Measurements from ENCODE around the gene PRG3.

PRG3 gene

DNA sequence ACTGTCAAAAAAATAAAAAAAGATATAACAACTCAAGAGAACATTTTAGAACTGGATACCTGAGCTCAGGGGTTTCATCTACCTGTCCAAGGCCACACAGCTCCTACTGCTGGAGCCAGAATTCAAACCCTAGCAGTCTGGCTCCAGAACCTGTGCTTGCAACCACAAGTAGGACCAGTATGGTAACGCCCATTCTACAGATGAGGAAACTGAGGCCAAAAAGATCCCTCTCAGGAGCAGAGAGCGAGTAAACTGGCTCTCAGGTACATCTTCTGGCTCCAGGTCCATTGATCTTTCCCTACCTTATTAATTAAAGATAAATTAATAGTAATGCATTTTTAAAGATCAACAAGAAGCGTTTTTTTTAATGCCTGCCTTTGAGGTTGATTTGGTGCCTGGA is 23.6 kb downstream of the PRG3 start:
- no peak overlapping the region for H3K4ac ChIP-seq (ENCODE audit: low read depth in 1 of 2, low read length in 2 of 2)
- peaks cover 0 to 40% of the 10 kb centered on the region in 2 experiments for H3K27me3 ChIP-seq (ENCODE audit: control insufficient read depth in 1 of 2, insufficient read depth in 1 of 2, low read length in 2 of 2)
- H2BK15ac ChIP-seq (ENCODE audit: low read depth, poor library complexity, severe bottlenecking) = no peak overlapping the region
- H3K9me3 ChIP-seq (ENCODE audit: control insufficient read depth, low read length) = no peaks in the 10 kb centered on the region
- no peak overlapping the region for H4K91ac ChIP-seq (ENCODE audit: low read length)
- H3K18ac ChIP-seq (ENCODE audit: low read depth in 1 of 2, low read length in 2 of 2) = no peak overlapping the region
- no peaks in the 10 kb centered on the region for H3K79me1 ChIP-seq (replicated peaks; ENCODE audit: low read length, poor library complexity, severe bottlenecking)
- H2BK5ac ChIP-seq (ENCODE audit: low read depth, low read length, poor library complexity, severe bottlenecking) = no peak overlapping the region
- H3K36me3 ChIP-seq (ENCODE audit: control insufficient read depth in 1 of 2, insufficient read depth in 2 of 2, low read depth in 1 of 2, low read length in 2 of 2) = no peaks in the 10 kb centered on the region
- DNase-seq = no peak
- H3K4me1 ChIP-seq (ENCODE audit: control insufficient read depth, insufficient read depth, low read depth, low read length) = peaks cover 2% of the 10 kb centered on the region
- H3K14ac ChIP-seq (ENCODE audit: low read length in 2 of 2) = no peak overlapping the region
- 100% methylated on average over 2 of the region's 3 CpGs for WGBS
- H4K8ac ChIP-seq (ENCODE audit: low read length) = no peak overlapping the region
- no peak overlapping the region for H2BK12ac ChIP-seq (ENCODE audit: low read length in 2 of 2)
- H3K9ac ChIP-seq (ENCODE audit: low read length) = peak overlapping the region; percentile 87
- no peak overlapping the region for H2BK120ac ChIP-seq (ENCODE audit: low read depth, low read length)
- H2AFZ ChIP-seq (ENCODE audit: low read depth, low read length) = no peak overlapping the region
- H3K27ac ChIP-seq (ENCODE audit: low read length, poor library complexity, severe bottlenecking) = no peak overlapping the region
- no peak overlapping the region for H3K4me3 ChIP-seq (ENCODE audit: insufficient read depth in 1 of 2, low read depth in 1 of 2, low read length in 2 of 2)
- H3K23ac ChIP-seq (ENCODE audit: low read length in 2 of 2) = no peak overlapping the region
- no peak overlapping the region for H2AK5ac ChIP-seq (ENCODE audit: low read length, severe bottlenecking)
- no peak overlapping the region for H3K4me2 ChIP-seq (ENCODE audit: low read length, poor library complexity, severe bottlenecking)

DNA sequence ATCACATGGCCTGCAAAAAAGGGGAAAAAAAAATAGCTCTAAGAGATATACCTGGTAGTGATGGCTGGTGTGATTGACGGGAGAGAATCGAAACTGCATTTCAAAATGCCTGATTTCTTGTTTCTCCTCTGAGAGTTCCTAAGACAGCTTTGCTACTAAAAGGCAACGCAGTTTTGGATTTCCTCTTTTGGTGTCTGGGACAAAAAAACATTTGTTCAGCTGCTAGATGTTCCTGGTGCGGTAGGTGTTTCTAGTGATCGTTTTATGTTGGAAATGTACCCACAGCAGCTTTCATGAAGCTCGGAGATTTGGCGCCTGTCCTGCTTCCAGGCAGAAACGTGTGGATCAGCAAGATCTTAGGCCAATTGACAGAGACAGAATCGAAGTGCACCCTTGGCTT is 24.7 kb downstream of the PRG3 start:
- DNase-seq = no peak
- no peak overlapping the region for H2BK15ac ChIP-seq (ENCODE audit: low read depth, poor library complexity, severe bottlenecking)
- H3K4ac ChIP-seq (ENCODE audit: low read depth in 1 of 2, low read length in 2 of 2) = no peak overlapping the region
- no peak overlapping the region for H3K4me2 ChIP-seq (ENCODE audit: low read length, poor library complexity, severe bottlenecking)
- no peak overlapping the region for H2AFZ ChIP-seq (ENCODE audit: low read depth, low read length)
- H2AK5ac ChIP-seq (ENCODE audit: low read length, severe bottlenecking) = no peak overlapping the region
- H4K8ac ChIP-seq (ENCODE audit: low read length) = no peak overlapping the region
- H3K14ac ChIP-seq (ENCODE audit: low read length in 2 of 2) = no peak overlapping the region
- H3K4me3 ChIP-seq (ENCODE audit: insufficient read depth in 1 of 2, low read depth in 1 of 2, low read length in 2 of 2) = no peak overlapping the region
- H3K4me1 ChIP-seq (ENCODE audit: control insufficient read depth, insufficient read depth, low read depth, low read length) = peaks cover 2% of the 10 kb centered on the region
- H2BK120ac ChIP-seq (ENCODE audit: low read depth, low read length) = no peak overlapping the region
- H3K27ac ChIP-seq (ENCODE audit: low read length, poor library complexity, severe bottlenecking) = no peak overlapping the region
- WGBS = 84% methylated on average over 9 of the region's 9 CpGs
- no peak overlapping the region for H2BK5ac ChIP-seq (ENCODE audit: low read depth, low read length, poor library complexity, severe bottlenecking)
- peak overlapping the region; percentile 27 for H3K9ac ChIP-seq (ENCODE audit: low read length)
- no peaks in the 10 kb centered on the region for H3K36me3 ChIP-seq (ENCODE audit: control insufficient read depth in 1 of 2, insufficient read depth in 2 of 2, low read depth in 1 of 2, low read length in 2 of 2)
- H3K79me1 ChIP-seq (replicated peaks; ENCODE audit: low read length, poor library complexity, severe bottlenecking) = no peaks in the 10 kb centered on the region
- H4K91ac ChIP-seq (ENCODE audit: low read length) = no peak overlapping the region
- no peak overlapping the region for H3K18ac ChIP-seq (ENCODE audit: low read depth in 1 of 2, low read length in 2 of 2)
- no peak overlapping the region for H2BK12ac ChIP-seq (ENCODE audit: low read length in 2 of 2)
- H3K9me3 ChIP-seq (ENCODE audit: control insufficient read depth, low read length) = peaks cover 6% of the 10 kb centered on the region
- peaks cover 0 to 37% of the 10 kb centered on the region in 2 experiments for H3K27me3 ChIP-seq (ENCODE audit: control insufficient read depth in 1 of 2, insufficient read depth in 1 of 2, low read length in 2 of 2)
- no peak overlapping the region for H3K23ac ChIP-seq (ENCODE audit: low read length in 2 of 2)

DNA sequence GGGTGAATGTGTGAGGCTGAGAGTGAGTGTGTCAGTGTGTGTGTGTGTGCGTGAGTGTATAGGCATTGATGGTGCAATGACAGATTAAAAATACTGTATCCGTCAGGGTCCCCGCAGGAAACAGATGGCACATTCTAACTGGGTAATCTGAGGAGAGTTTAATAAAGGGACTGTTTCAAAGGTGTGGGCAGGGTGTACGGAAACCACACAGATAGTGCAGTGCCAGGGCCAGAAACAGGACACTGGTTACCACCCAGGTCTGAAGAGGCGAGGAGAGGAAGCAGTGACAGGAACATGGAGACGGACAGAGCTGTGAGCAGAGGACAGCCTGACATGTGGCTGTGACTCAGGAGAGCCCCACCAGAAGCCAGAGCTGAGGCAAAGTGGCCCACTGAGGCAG is 26.3 kb downstream of the PRG3 start:
- no peak overlapping the region for H2AFZ ChIP-seq (ENCODE audit: low read depth, low read length)
- WGBS = 89% methylated on average over 6 of the region's 6 CpGs
- H3K18ac ChIP-seq (ENCODE audit: low read depth in 1 of 2, low read length in 2 of 2) = no peak overlapping the region
- H2BK15ac ChIP-seq (ENCODE audit: low read depth, poor library complexity, severe bottlenecking) = no peak overlapping the region
- no peaks in the 10 kb centered on the region for H3K79me1 ChIP-seq (replicated peaks; ENCODE audit: low read length, poor library complexity, severe bottlenecking)
- H2BK5ac ChIP-seq (ENCODE audit: low read depth, low read length, poor library complexity, severe bottlenecking) = no peak overlapping the region
- H3K4me3 ChIP-seq (ENCODE audit: insufficient read depth in 1 of 2, low read depth in 1 of 2, low read length in 2 of 2) = no peak overlapping the region
- H2AK5ac ChIP-seq (ENCODE audit: low read length, severe bottlenecking) = no peak overlapping the region
- H3K4me1 ChIP-seq (ENCODE audit: control insufficient read depth, insufficient read depth, low read depth, low read length) = peaks cover under 1% of the 10 kb centered on the region
- H4K8ac ChIP-seq (ENCODE audit: low read length) = no peak overlapping the region
- no peaks in the 10 kb centered on the region for H3K36me3 ChIP-seq (ENCODE audit: control insufficient read depth in 1 of 2, insufficient read depth in 2 of 2, low read depth in 1 of 2, low read length in 2 of 2)
- no peak overlapping the region for H2BK12ac ChIP-seq (ENCODE audit: low read length in 2 of 2)
- peaks cover 12% of the 10 kb centered on the region for H3K9me3 ChIP-seq (ENCODE audit: control insufficient read depth, low read length)
- no peak overlapping the region for H3K9ac ChIP-seq (ENCODE audit: low read length)
- no peak overlapping the region for H4K91ac ChIP-seq (ENCODE audit: low read length)
- H3K27ac ChIP-seq (ENCODE audit: low read length, poor library complexity, severe bottlenecking) = no peak overlapping the region
- H2BK120ac ChIP-seq (ENCODE audit: low read depth, low read length) = no peak overlapping the region
- H3K4ac ChIP-seq (ENCODE audit: low read depth in 1 of 2, low read length in 2 of 2) = no peak overlapping the region
- peak overlapping the region in 1 of 2 experiments; percentile 79 for H3K14ac ChIP-seq (ENCODE audit: low read length in 2 of 2)
- H3K27me3 ChIP-seq (ENCODE audit: control insufficient read depth in 1 of 2, insufficient read depth in 1 of 2, low read length in 2 of 2) = peaks cover 0 to 38% of the 10 kb centered on the region in 2 experiments
- DNase-seq = no peak
- H3K4me2 ChIP-seq (ENCODE audit: low read length, poor library complexity, severe bottlenecking) = no peak overlapping the region
- H3K23ac ChIP-seq (ENCODE audit: low read length in 2 of 2) = no peak overlapping the region

DNA sequence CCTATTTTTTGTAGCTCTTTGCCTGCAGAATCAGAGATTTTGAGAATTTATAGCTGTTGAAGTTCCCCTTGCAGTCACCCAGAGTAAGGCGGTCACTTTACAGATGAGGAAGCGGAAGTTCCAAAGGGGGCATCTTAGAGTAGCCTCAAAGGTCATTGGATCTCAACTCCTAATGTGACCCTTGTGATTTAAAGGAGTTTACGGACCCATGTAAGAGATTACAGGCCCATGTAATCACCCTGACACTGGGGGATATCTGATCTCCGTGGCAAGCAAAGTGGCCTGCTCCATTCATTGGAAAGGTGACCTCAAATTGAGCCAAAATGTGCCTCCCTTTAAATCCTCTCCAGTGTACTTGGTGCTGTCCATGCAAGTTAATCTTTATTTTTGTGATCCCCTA is 27.1 kb downstream of the PRG3 start:
- H3K18ac ChIP-seq (ENCODE audit: low read depth in 1 of 2, low read length in 2 of 2) = no peak overlapping the region
- H3K79me1 ChIP-seq (replicated peaks; ENCODE audit: low read length, poor library complexity, severe bottlenecking) = no peaks in the 10 kb centered on the region
- H2BK120ac ChIP-seq (ENCODE audit: low read depth, low read length) = no peak overlapping the region
- no peak overlapping the region for H3K27ac ChIP-seq (ENCODE audit: low read length, poor library complexity, severe bottlenecking)
- H3K14ac ChIP-seq (ENCODE audit: low read length in 2 of 2) = no peak overlapping the region
- H3K9ac ChIP-seq (ENCODE audit: low read length) = no peak overlapping the region
- no peak overlapping the region for H3K4me2 ChIP-seq (ENCODE audit: low read length, poor library complexity, severe bottlenecking)
- WGBS = 71% methylated on average over 4 of the region's 4 CpGs
- peaks cover 12% of the 10 kb centered on the region for H3K9me3 ChIP-seq (ENCODE audit: control insufficient read depth, low read length)
- no peak overlapping the region for H2AK5ac ChIP-seq (ENCODE audit: low read length, severe bottlenecking)
- no peak overlapping the region for H2BK5ac ChIP-seq (ENCODE audit: low read depth, low read length, poor library complexity, severe bottlenecking)
- H3K36me3 ChIP-seq (ENCODE audit: control insufficient read depth in 1 of 2, insufficient read depth in 2 of 2, low read depth in 1 of 2, low read length in 2 of 2) = no peaks in the 10 kb centered on the region
- no peak overlapping the region for H4K91ac ChIP-seq (ENCODE audit: low read length)
- H3K27me3 ChIP-seq (ENCODE audit: control insufficient read depth in 1 of 2, insufficient read depth in 1 of 2, low read length in 2 of 2) = peaks cover 0 to 38% of the 10 kb centered on the region in 2 experiments
- no peak overlapping the region for H2BK12ac ChIP-seq (ENCODE audit: low read length in 2 of 2)
- H3K4me1 ChIP-seq (ENCODE audit: control insufficient read depth, insufficient read depth, low read depth, low read length) = peaks cover 3% of the 10 kb centered on the region
- H2AFZ ChIP-seq (ENCODE audit: low read depth, low read length) = no peak overlapping the region
- no peak overlapping the region for H3K23ac ChIP-seq (ENCODE audit: low read length in 2 of 2)
- no peak for DNase-seq
- no peak overlapping the region for H3K4me3 ChIP-seq (ENCODE audit: insufficient read depth in 1 of 2, low read depth in 1 of 2, low read length in 2 of 2)
- H4K8ac ChIP-seq (ENCODE audit: low read length) = no peak overlapping the region
- no peak overlapping the region for H2BK15ac ChIP-seq (ENCODE audit: low read depth, poor library complexity, severe bottlenecking)
- no peak overlapping the region for H3K4ac ChIP-seq (ENCODE audit: low read depth in 1 of 2, low read length in 2 of 2)
